ENCODE data around the gene SMURF1.

SMURF1 gene

DNA sequence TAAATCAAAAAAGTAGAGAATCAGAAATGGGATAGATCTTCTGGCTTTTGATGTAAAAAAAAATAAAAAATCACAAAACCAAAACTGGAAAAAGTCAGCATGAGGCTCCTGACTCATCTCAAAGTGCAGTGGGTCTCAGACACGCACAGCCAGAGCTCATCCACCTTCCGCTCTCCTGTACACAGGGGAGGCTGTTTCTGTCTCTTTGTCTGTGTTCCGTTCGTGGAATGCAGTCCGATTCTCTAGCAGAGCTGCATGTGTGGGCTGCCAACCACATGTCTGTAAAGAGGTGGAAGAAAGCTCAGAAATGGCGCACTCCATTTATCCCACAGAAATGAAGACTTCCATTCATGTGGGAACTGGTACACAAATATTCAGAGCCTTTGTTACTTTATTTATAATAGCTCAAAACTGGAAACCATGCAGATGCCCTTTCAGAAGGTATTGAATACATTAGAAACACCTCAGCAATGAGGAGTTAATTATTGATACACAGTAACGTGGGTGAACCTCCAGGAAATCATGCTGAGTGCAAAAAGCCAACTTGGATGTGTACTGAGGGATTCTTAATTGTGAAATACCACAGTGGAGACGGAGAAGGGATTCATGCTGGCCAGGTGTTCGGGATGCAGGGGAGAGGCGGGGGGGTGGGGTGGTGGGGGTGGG, 142.3 kb downstream of the SMURF1 start:
- no peak for DNase-seq

DNA sequence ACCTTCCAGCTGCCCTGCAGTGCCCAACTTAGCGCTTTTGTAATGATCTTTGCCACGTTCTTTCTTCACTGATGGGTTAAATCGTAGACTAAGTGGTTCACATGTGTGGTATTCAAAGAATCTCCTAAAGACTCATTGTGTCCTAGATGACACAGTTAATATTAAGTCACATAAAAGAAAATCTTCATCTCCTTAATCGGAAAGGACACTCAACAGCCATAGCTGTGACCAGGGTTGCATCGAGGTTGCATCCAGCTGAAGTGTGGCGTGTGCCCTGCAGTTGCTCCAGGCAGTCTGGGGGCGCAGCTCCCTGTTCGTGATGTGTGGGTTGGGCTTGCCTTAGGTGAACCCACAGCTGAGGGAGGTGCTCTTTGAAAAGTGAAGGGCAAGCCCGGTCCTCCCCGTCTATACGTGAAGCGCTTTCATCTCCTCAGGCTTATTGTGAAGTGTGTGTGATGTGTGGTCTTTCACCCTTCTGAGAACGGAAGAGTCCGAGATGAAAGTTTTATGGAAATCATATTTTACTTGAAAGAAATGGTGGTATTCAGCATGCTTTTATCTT, 142.9 kb downstream of the SMURF1 start:
- DNase-seq = no peak

DNA sequence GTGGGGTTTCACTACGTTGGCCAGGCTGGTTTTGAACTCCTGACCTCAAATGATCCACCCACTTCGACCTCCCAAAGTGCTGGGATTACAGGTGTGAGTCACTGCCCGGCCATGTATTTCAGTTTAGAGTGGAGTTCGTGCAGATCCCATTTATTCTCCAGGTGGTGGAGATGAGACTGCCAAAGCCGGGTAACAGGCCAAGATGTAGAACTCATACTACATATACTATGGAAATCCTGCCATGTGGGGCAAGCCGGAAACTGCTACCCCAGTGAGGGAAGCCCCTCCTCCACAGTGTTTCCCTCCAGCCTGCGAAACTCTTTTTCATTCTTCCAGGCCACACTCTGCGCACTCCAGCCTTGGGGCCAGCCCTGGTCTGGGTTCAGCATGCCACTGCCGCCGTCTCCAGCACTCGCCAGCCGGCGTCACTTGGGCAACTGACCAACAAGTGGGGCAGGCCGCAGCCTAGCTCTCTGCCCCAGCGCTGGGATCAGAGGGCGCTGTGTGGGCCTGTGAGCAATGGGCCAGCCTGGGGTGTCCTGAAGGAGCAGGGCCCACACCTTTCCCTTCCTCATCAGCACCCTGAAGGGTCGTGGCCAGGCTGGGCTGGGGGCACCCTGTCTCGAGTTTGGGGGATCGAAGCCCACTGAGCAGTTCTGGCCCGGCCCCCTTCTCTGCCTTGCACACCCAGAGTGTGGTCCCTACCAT, 143.6 kb downstream of the SMURF1 start:
- no peak for DNase-seq

- no peak for DNase-seq
Measured at GRCh38 chr7:98998821-98999725, 144.8 kb downstream of the SMURF1 start.

DNA sequence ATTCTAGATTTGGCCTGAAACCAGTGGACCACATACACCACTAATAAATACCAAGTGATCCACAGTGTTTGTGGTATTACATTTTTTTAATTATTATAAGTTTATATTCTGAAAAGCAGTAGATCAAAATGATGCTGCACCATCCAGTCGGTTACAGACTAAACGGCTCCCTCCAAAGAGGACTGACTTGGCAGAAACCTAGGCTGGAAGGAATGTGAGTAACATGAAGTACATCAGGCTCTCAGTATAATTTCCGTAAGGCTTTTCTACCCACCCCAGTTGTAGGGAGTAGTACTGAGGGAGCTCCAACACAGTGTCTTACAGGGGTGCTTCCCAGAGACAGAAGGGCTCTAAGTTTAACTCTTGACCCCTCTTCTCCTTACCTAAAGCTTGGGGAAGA, 146.1 kb downstream of the SMURF1 start:
- DNase-seq = no peak

GRCh38 chr7:98996150-98996552, 147.8 kb downstream of the SMURF1 start:
- DNase-seq = no peak

- DNase-seq = no peak
Measured at GRCh38 chr7:98995523-98996149, 148.3 kb downstream of the SMURF1 start.

DNA sequence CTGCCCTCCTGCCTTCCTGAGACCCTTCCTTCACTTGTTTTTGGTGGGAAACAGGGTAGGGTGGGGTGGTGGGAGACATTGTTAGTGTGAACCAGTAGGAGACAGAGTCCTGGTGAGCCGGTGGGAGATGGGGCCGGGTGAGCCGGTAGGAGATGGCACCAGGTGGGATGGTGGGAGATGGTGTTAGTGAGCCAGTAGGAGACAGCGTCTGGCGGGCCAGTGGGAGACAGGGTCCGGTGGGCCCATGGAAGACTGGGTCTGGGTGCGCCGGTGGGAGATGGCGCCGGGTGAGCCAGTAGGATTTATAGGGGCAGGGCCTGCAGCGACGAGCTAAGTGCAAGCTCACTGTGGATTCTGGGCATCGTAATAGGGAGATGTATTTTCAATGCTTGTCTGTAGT, 148.8 kb downstream of the SMURF1 start:
- DNase-seq = no peak

- no peak for DNase-seq
Measured at GRCh38 chr7:98994046-98994944, 149.6 kb downstream of the SMURF1 start.

DNA sequence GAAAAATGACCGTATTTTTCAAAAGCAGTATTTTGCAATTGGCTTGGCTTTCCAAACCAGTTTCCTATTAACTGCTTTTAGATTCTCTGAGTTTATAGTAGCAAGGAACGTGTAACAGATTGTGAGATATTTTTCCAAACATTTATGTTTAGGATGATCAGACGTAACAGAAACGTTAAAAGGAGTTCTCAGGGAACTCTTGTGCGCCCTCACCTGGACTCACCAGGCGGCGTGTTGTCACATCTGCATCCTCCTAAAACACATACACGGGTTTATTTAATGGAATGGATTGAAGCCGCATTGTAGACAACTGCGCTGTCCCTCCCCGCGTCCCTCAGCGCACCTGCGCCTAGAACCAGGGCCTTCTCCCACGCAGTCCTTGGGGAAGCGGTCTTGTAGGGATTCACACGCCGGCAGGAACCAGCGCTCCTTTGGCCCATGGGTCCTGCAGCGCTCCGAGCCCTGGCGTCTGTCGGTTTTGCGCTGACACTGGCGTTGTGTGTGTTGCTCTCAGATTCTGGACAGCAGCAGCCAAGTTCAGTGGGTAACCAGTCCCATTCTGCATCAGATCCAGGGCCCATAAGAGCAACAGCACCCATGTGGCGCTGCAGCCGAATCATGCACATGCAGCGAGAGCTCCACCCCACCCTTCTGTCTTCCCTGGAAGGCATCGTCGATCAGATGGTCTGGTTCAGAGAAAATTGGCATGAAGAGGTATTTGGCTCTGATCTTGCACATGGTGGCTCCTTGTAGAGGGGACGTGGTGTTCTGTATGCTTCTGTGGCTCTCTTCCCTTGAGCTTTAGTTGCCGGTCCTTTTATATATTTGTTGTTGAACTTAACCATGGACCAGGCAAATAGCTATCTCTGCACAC, 150.6 kb downstream of the SMURF1 start:
- DNase-seq = no peak

DNA sequence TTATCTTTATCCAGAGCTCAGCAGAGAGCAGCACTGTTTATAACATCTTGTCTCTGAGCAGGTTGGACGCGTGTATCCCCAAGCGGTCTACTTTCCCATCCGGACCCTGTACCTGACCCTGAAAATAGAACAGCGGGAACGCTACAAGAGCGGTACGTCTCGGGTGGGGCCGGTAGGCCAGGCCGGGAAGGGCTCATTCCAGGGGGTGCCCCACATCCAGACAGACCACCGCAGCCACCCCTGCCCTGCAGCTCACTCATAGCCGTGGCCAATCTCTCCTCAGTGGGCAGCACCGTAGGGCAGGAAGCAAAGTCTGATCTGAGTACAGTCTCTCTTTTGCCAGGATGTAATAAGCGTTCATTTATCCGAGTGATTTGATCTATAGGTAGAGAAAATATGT, 151.8 kb downstream of the SMURF1 start:
- DNase-seq = no peak

GRCh38 chr7:98991141-98991540, 152.8 kb downstream of the SMURF1 start:
- DNase-seq = no peak

DNA sequence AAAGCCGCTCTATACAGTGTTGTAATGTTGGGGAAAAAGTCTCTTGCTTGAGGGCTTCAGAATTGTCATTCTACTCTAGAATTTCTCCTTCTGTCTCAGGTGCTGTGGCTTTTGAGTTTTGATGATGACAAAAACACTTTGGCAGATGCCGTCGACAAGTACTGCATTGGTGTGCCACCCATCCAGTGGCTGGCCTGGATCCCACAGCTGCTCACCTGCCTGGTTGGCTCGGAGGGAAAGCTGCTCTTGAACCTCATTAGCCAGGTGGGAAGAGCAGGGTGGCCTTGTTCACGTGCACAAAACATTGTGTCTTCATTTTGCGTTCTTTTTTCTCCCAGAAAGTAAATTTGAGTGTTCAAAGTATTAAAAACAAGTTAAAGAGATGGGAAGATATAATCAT, 153.6 kb downstream of the SMURF1 start:
- no peak for DNase-seq

- no peak for DNase-seq
Measured at GRCh38 chr7:98988641-98989040, 155.3 kb downstream of the SMURF1 start.

DNA sequence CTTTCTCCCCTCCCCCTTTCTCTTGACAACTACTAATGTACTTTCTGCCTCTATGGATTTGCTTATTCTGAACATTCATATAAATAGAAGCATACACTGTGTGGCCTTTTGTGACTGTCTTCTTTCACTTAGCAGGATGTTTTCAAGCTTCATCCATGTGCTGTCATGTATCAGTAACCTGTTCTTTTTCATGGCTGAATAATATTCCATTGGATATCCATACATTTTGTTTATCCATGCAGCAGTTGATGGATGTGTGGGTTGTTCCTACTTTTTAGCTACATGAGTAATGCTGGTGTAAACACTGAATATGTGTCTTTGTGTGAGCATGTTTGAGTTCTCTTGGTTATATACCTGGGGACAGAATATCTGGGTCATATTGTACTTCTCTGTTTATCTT, 158.0 kb downstream of the SMURF1 start:
- no peak for DNase-seq

DNA sequence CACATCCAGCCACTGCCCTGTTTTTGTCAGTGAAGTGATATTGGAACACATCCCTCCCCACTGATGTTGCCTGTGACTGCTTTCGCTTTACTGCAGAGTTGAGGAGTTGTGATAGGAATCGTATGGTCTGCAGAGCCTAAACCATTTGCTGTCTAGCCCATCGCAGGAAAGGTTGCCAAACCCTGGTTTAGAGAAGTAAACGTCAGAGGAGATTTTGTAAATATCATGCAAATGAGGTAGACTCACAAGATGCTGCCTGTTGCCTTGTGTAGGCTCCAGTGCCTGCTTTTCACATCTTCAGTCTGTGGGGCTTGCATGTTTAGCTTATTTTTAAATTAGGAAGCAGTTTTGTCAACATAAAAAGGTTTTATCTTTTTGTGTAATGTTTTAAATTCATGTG, 158.5 kb downstream of the SMURF1 start:
- DNase-seq = no peak

DNA sequence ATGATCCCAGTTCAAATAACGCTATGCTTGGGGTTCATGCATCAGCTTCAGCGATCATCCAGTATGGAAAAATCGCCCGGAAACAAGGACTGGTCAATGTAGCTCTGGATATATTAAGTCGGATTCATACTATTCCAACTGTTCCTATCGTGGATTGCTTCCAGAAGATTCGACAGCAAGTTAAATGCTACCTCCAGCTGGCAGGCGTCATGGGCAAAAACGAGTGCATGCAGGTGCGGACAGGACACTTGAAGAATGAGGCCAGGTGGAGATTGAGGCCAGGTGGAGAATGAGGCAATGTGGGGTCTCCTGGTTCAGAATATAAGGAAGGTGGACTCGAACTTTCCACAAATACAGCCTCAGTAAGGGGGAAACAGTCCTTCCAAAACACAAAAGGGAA, 159.8 kb downstream of the SMURF1 start:
- no peak for DNase-seq

GRCh38 chr7:98982686-98983085, 161.2 kb downstream of the SMURF1 start:
- DNase-seq = no peak

DNA sequence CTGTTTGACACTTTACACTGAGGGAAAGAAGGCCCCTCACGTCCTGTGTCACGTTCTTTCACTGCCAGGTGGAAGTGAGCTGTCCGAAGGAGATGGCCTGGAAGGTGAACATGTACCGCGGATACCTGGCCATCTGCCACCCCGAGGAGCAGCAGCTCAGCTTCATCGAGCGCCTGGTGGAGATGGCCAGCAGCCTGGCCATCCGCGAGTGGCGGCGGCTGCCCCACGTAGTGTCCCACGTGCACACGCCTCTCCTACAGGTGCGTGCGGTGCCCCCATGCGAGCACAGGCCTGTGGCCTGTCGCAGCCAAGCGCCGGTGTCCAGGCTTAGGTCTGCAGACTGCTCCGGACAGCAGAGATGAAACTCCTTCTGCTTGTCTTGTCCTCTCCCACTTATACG, 162.2 kb downstream of the SMURF1 start:
- no peak for DNase-seq

- no peak for DNase-seq
Measured at GRCh38 chr7:98978672-98979071, 165.2 kb downstream of the SMURF1 start.
